ENCODE data around the gene PJVK.

The PJVK gene

DNA sequence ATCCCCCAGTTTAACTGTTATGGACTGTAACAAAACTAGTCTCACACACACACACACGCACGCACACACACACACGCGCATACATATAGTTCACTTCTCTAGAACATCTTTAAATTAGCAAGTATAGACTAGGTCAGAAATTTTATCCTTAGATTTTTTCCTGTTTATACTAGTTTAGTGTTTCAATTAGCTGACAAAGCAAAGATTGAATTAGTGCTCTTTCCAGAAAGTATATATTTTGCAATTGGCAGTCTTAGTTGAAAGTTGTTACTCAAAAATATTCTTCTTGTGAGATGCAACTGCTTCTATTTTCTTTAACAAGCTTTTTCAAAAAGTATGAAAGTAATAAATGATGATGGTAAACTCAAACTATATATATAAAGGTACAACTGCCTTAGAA lies 51.6 kb downstream of the PJVK start:
- no peaks in the 10 kb centered on the region for H3K9me3 Mint-ChIP-seq
- peaks cover 55% of the 10 kb centered on the region for H3K36me3 Mint-ChIP-seq (ENCODE audit: insufficient read depth)
- no peak overlapping the region for H3K4me3 Mint-ChIP-seq
- no peak for DNase-seq (ENCODE audit: low spot score in 2 of 2)
- H3K4me1 Mint-ChIP-seq = no peaks in the 10 kb centered on the region
- no peak overlapping the region for H3K27ac Mint-ChIP-seq (ENCODE audit: low read depth)
- ATAC-seq (replicated peaks; ENCODE audit: extremely low read depth, poor library complexity, severe bottlenecking) = no peak
- H3K27me3 Mint-ChIP-seq = no peaks in the 10 kb centered on the region

DNA sequence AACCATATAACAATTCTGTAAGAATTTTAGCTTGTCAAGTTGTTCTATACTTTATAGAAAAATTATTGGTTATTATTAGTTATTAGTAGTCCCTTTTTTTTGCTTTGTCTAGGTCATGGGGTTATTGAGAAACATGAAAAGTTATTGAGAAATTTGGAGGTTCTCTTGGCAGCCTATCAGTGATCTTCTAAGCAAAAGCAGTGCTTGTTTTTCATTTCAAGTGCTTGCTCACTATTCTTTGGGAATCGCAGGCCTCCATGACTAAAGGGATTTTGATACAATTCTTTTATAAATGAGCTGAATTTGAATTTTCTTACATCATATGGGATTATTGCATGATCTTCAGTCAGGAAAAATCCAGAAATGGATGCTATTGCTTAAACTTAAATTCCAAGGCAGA lies 54.9 kb downstream of the PJVK start:
- DNase-seq (ENCODE audit: low spot score in 2 of 2) (no peak), ATAC-seq (replicated peaks; ENCODE audit: extremely low read depth, poor library complexity, severe bottlenecking) (no peak)
- Mint-ChIP-seq H3K36me3 (ENCODE audit: insufficient read depth) (peaks cover 41% of the 10 kb centered on the region), H3K4me1 (no peaks in the 10 kb centered on the region), H3K4me3 (no peak overlapping the region), H3K9me3 (no peaks in the 10 kb centered on the region), H3K27me3 (no peaks in the 10 kb centered on the region), H3K27ac (ENCODE audit: low read depth) (no peak overlapping the region)

DNA sequence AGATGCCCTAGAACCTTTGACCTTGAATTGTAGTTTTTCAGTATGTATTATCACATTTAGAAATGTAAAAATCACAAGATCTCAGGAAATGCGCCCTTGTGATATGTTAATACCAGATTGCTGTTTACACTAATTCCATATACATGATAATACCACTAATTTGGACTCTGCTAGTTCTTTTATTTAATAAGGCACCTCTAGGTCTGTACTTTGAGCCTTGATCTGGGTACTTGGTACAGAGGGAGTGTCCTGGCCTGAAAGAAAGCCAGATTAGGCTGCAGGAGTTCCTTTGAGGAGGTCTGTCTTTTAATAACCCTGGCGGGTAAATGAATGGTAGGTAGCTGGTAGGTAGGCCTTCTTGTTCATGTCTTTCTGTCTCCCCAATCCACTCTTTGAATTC lies 55.3 kb downstream of the PJVK start:
- ATAC-seq (replicated peaks; ENCODE audit: extremely low read depth, poor library complexity, severe bottlenecking) = no peak
- peaks cover 38% of the 10 kb centered on the region for H3K36me3 Mint-ChIP-seq (ENCODE audit: insufficient read depth)

DNA sequence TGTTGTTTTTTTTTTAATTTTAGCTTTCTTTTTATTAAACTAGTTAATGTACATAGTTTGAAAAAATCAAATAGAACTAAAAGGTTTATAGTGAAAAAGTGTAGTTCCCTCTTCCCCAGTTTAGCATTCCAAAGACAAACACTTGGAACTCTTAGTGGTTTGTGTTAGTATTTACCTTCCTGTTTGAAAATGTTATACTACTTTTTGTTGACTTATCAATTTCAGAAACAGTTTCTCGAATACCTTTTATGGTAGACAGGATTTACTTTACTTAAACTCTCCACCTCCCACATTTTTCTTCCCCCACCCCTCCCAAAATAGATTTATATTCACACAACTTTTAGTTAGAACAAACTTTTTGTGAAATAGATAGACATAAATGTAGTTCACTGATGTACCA lies 55.8 kb downstream of the PJVK start:
- Mint-ChIP-seq H3K27me3 (no peaks in the 10 kb centered on the region), H3K9me3 (no peaks in the 10 kb centered on the region), H3K4me3 (no peak overlapping the region), H3K4me1 (peaks cover 5% of the 10 kb centered on the region), H3K36me3 (ENCODE audit: insufficient read depth) (peaks cover 37% of the 10 kb centered on the region), H3K27ac (ENCODE audit: low read depth) (no peak overlapping the region)
- ATAC-seq (replicated peaks; ENCODE audit: extremely low read depth, poor library complexity, severe bottlenecking) (no peak), DNase-seq (ENCODE audit: low spot score in 2 of 2) (no peak)

More for the DNA sequence above, 55.3 kb downstream of the PJVK start:
- no peak overlapping the region for H3K27ac Mint-ChIP-seq (ENCODE audit: low read depth)
- H3K4me1 Mint-ChIP-seq = peaks cover 2% of the 10 kb centered on the region
- no peak overlapping the region for H3K4me3 Mint-ChIP-seq
- no peak for DNase-seq (ENCODE audit: low spot score in 2 of 2)
- H3K27me3 Mint-ChIP-seq = no peaks in the 10 kb centered on the region
- no peaks in the 10 kb centered on the region for H3K9me3 Mint-ChIP-seq

DNA sequence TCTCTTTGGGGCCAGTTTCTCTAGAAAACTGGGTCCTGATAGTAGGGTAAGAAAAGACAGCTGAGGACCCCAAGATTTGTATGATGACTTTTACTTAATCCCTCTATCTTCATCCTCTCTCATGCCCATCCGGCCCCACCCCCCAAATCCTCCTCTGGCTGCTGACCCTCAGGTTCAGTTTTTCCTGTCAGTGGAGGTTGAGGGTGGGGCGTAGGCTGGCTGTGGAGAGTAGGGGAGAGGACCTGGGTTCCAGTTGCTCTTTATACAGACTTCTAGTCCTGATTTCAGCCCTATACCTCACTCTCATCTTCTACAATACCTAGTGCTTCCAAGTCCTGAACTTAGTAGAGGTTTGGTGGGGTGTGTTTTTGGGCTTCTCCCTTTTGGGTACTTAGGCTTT lies 57.5 kb downstream of the PJVK start:
- Mint-ChIP-seq H3K9me3 (no peaks in the 10 kb centered on the region), H3K36me3 (ENCODE audit: insufficient read depth) (peaks cover 29% of the 10 kb centered on the region), H3K4me1 (peaks cover 5% of the 10 kb centered on the region), H3K27me3 (no peaks in the 10 kb centered on the region), H3K4me3 (no peak overlapping the region), H3K27ac (ENCODE audit: low read depth) (peak overlapping the region; percentile 40)
- DNase-seq (ENCODE audit: low spot score in 2 of 2) = no peak
- ATAC-seq (replicated peaks; ENCODE audit: extremely low read depth, poor library complexity, severe bottlenecking) = no peak

DNA sequence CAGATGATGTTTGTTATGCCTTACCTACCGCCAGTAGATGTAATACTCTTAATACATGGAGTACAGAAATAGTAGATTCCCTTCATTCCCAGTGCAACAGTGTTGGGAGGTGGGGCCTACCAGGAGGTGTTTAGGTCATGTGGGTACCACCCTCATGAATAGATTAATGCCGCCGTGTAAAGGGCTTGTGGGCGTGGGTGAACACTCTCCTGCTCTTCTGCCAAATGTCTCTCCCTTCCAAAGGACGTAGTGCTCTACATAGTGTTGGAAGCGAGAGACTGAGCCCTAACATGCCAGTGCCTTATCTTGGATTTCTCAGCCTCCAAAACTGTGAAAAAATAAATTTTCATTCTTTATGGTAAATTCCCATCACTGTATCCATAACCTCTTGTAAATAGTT lies 59.2 kb downstream of the PJVK start:
- H3K27me3 Mint-ChIP-seq = no peaks in the 10 kb centered on the region
- peaks cover 26% of the 10 kb centered on the region for H3K36me3 Mint-ChIP-seq (ENCODE audit: insufficient read depth)
- no peak overlapping the region for H3K4me3 Mint-ChIP-seq
- DNase-seq (ENCODE audit: low spot score in 2 of 2) (no peak), ATAC-seq (replicated peaks; ENCODE audit: extremely low read depth, poor library complexity, severe bottlenecking) (no peak)
- no peak overlapping the region for H3K27ac Mint-ChIP-seq (ENCODE audit: low read depth)
- peaks cover 5% of the 10 kb centered on the region for H3K4me1 Mint-ChIP-seq
- H3K9me3 Mint-ChIP-seq = no peaks in the 10 kb centered on the region

All from central memory CD8-positive, alpha-beta T cell (primary cell).